WTC11 (cell line): ENCODE data around the gene TRIM22. TPM values are rescaled to one million over a fixed set of nuclear protein-coding genes. Genes with fewer than 3 reads are reported as not detected.

Experiments used
- ATAC-seq: fragments of 200-7000 bp; cut with Tn5 transposase; 2 replicates; pipeline ENCODE4 v1.10.0; 2021; ENCODE audit warnings: mild to moderate bottlenecking, moderate library complexity
- CTCF ChIA-PET: fragments of 300-600 bp; sonication (Branson Sonifier 250); formaldehyde crosslinking; loops from one replicate; lab custom pipeline; 2021; ENCODE audit warnings: antibody characterized with exemption; lab: Charles Lee
- POLR2A ChIA-PET: fragments of 350-600 bp; sonication (Branson Sonifier 250); formaldehyde crosslinking; loops from one replicate; lab custom pipeline; 2021; ENCODE audit warnings: antibody characterized with exemption; lab: Charles Lee
- DNase-seq: peaks from one replicate; pipeline ENCODE4 v3.0.0; 2021; ENCODE audit warnings: low spot score
- H3K27ac Mint-ChIP-seq: 2 replicates; pipeline ENCODE4 v1.8.0; 2021; ENCODE audit warnings: mixed read lengths
- H3K27me3 Mint-ChIP-seq: 2 replicates; pipeline ENCODE4 v1.8.0; 2021; ENCODE audit warnings: low read depth, mild to moderate bottlenecking, moderate library complexity, mixed read lengths
- H3K36me3 Mint-ChIP-seq: 2 replicates; pipeline ENCODE4 v1.8.0; 2021; ENCODE audit warnings: mixed read lengths
- H3K4me1 Mint-ChIP-seq: 2 replicates; pipeline ENCODE4 v1.8.0; 2022; ENCODE audit warnings: mixed read lengths
- H3K4me3 Mint-ChIP-seq: 2 replicates; pipeline ENCODE4 v1.8.0; 2021; ENCODE audit warnings: mild to moderate bottlenecking, moderate library complexity, mixed read lengths
- H3K9me3 Mint-ChIP-seq: 2 replicates; pipeline ENCODE4 v1.8.0; 2021; ENCODE audit warnings: mixed read lengths
- CREM ChIP-seq: sonication (generic); formaldehyde crosslinking; IDR thresholded peaks from 2 replicates; pipeline ENCODE4 v1.8.1; 2022; ENCODE audit warnings: mild to moderate bottlenecking, missing genetic modification reagents, moderate library complexity
- EMX1 ChIP-seq: fragments of 250-450 bp; sonication (Bioruptor Pico); IDR thresholded peaks from 2 replicates; pipeline ENCODE4 v1.8.0; 2021; ENCODE audit warnings: mild to moderate bottlenecking
- FOXJ3 ChIP-seq: sonication (generic); formaldehyde crosslinking; IDR thresholded peaks from 2 replicates; pipeline ENCODE4 v1.9.0; 2021; ENCODE audit warnings: missing genetic modification reagents, mild to moderate bottlenecking, borderline replicate concordance
- HMGA2 ChIP-seq: fragments of 250-450 bp; sonication (Bioruptor Pico); IDR thresholded peaks from 2 replicates; pipeline ENCODE4 v1.4.0; 2021; ENCODE audit warnings: mild to moderate bottlenecking, moderate library complexity
- NFE2L1 ChIP-seq: sonication (generic); formaldehyde crosslinking; IDR thresholded peaks from 2 replicates; pipeline ENCODE4 v1.8.1; 2023; ENCODE audit warnings: missing genetic modification reagents
- NR2C2 ChIP-seq: sonication (generic); formaldehyde crosslinking; IDR thresholded peaks from 2 replicates; pipeline ENCODE4 v1.8.0; 2022; ENCODE audit warnings: mild to moderate bottlenecking, missing genetic modification reagents
- RORB ChIP-seq: fragments of 250-450 bp; sonication (Bioruptor Pico); IDR thresholded peaks from 2 replicates; pipeline ENCODE4 v1.9.0; 2021; ENCODE audit warnings: mild to moderate bottlenecking
- SMAD3 ChIP-seq: sonication (generic); formaldehyde crosslinking; IDR thresholded peaks from 2 replicates; pipeline ENCODE4 v1.8.0; 2022; ENCODE audit warnings: missing genetic modification reagents, mild to moderate bottlenecking, borderline replicate concordance
- SMAD4 ChIP-seq: sonication (generic); formaldehyde crosslinking; IDR thresholded peaks from 2 replicates; pipeline ENCODE4 v1.8.0; 2022; ENCODE audit warnings: mild to moderate bottlenecking, missing genetic modification reagents
- SOX15 ChIP-seq: fragments of 250-450 bp; sonication (Bioruptor Pico); IDR thresholded peaks from 2 replicates; pipeline ENCODE4 v1.9.0; 2021; ENCODE audit warnings: mild to moderate bottlenecking
- TCF7 ChIP-seq: sonication (generic); formaldehyde crosslinking; IDR thresholded peaks from 2 replicates; pipeline ENCODE4 v1.8.0; 2022; ENCODE audit warnings: mild to moderate bottlenecking, low read depth, missing genetic modification reagents, moderate library complexity
- TEAD1 ChIP-seq: sonication (generic); formaldehyde crosslinking; IDR thresholded peaks from 2 replicates; pipeline ENCODE4 v1.8.0; 2022; ENCODE audit warnings: mild to moderate bottlenecking, missing genetic modification reagents
- TEAD4 ChIP-seq: sonication (generic); formaldehyde crosslinking; IDR thresholded peaks from 2 replicates; pipeline ENCODE4 v1.8.0; 2022; ENCODE audit warnings: mild to moderate bottlenecking, missing genetic modification reagents
- ZBTB21 ChIP-seq: sonication (generic); formaldehyde crosslinking; IDR thresholded peaks from 2 replicates; pipeline ENCODE4 v1.8.1; 2023; ENCODE audit warnings: mild to moderate bottlenecking, missing genetic modification reagents, borderline replicate concordance
- ZNF232 ChIP-seq: sonication (generic); formaldehyde crosslinking; IDR thresholded peaks from 2 replicates; pipeline ENCODE4 v1.8.0; 2022; ENCODE audit warnings: mild to moderate bottlenecking, missing genetic modification reagents
- ZNF671 ChIP-seq: fragments of 250-450 bp; sonication (Bioruptor Pico); IDR thresholded peaks from 2 replicates; pipeline ENCODE4 v1.8.0; 2021; ENCODE audit warnings: mild to moderate bottlenecking
- total RNA-seq: library from RNA; stranded (reverse); gene quantifications from 3 replicates; pipeline ENCODE4 v1.2.3, GENCODE V29; 2021
- TF ChIP-seq, protein P1 (sequence below): sonication (generic); formaldehyde crosslinking; IDR thresholded peaks from 2 replicates; pipeline ENCODE4 v1.8.1; 2023; ENCODE audit warnings: mild to moderate bottlenecking, missing genetic modification reagents, moderate library complexity
- TF ChIP-seq, protein P2 (sequence below): fragments of 200-600 bp; IDR thresholded peaks from 2 replicates; pipeline ENCODE4 v1.8.0; 2022; ENCODE audit warnings: antibody characterized with exemption
- TF ChIP-seq, protein P3 (sequence below): fragments of 250-450 bp; sonication (Bioruptor Pico); conservative IDR thresholded peaks from 2 replicates; pipeline ENCODE4 v1.9.0; 2021; ENCODE audit warnings: mild to moderate bottlenecking
- TF ChIP-seq, protein P4 (sequence below): sonication (generic); formaldehyde crosslinking; conservative IDR thresholded peaks from 2 replicates; pipeline ENCODE4 v1.8.1; 2022; ENCODE audit warnings: mild to moderate bottlenecking, missing genetic modification reagents
- TF ChIP-seq, protein P5 (sequence below): sonication (generic); formaldehyde crosslinking; IDR thresholded peaks from 2 replicates; pipeline ENCODE4 v1.8.1; 2023; ENCODE audit warnings: mild to moderate bottlenecking, missing genetic modification reagents, borderline replicate concordance
- TF ChIP-seq, protein P6 (sequence below): sonication (generic); formaldehyde crosslinking; IDR thresholded peaks from 2 replicates; pipeline ENCODE4 v1.8.1; 2022; ENCODE audit warnings: low read depth, missing genetic modification reagents, borderline replicate concordance
- TF ChIP-seq, protein P7 (sequence below): sonication (generic); formaldehyde crosslinking; IDR thresholded peaks from 2 replicates; pipeline ENCODE4 v1.8.0; 2023; ENCODE audit warnings: missing genetic modification reagents
- TF ChIP-seq, protein P8 (sequence below): sonication (generic); formaldehyde crosslinking; IDR thresholded peaks from 2 replicates; pipeline ENCODE4 v1.8.1; 2022; ENCODE audit warnings: missing genetic modification reagents, borderline replicate concordance

TRIM22 gene
- total RNA-seq, 1 experiment from 2014 or later, result 78.9 TPM

DNA sequence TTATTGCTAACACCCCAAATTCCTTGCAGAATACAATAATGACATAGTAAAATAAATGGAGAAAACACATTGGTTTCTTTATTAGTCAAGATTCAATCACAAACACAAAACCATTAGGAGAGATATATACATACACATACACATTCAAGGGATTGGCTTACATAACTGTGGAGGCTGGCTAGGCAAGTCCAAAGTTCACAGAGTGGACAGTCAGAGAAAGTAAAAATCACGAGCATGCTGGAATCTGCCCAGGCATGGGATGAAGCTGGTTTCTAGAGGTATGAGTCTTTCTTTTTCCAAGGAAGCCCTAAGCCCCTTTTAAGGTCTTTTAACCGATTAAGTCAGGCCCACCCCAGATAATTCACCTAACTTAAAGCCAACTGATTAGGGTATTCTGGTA lies 33.0 kb downstream of the TRIM22 start:
- Mint-ChIP-seq H3K27ac (no peak overlapping the region), H3K9me3 (peaks cover 16% of the 10 kb centered on the region), H3K36me3 (no peaks in the 10 kb centered on the region; the same call in 1 of the 2 replicates), H3K27me3 (no peaks in the 10 kb centered on the region; the same call in 1 of the 2 replicates), H3K4me1 (no peaks in the 10 kb centered on the region), H3K4me3 (no peak overlapping the region)
- POLR2A ChIA-PET, result no interaction called here
- DNase-seq (no peak), ATAC-seq (no peak)
- TF ChIP-seq TCF7, result no peak
- TF ChIP-seq EMX1 (CRISPR knock-in tag), result no peak
- no peak for TF ChIP-seq NFE2L1 (CRISPR knock-in tag)
- TF ChIP-seq TEAD4, result no peak
- TF ChIP-seq ZBTB21, result no peak
- no peak for TF ChIP-seq HMGA2 (CRISPR knock-in tag)
- TF ChIP-seq, protein P1, sequence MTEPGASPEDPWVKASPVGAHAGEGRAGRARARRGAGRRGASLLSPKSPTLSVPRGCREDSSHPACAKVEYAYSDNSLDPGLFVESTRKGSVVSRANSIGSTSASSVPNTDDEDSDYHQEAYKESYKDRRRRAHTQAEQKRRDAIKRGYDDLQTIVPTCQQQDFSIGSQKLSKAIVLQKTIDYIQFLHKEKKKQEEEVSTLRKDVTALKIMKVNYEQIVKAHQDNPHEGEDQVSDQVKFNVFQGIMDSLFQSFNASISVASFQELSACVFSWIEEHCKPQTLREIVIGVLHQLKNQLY, result no peak
- no peak for TF ChIP-seq CREM (CRISPR knock-in tag)
- CTCF ChIA-PET, result no interaction called here

DNA sequence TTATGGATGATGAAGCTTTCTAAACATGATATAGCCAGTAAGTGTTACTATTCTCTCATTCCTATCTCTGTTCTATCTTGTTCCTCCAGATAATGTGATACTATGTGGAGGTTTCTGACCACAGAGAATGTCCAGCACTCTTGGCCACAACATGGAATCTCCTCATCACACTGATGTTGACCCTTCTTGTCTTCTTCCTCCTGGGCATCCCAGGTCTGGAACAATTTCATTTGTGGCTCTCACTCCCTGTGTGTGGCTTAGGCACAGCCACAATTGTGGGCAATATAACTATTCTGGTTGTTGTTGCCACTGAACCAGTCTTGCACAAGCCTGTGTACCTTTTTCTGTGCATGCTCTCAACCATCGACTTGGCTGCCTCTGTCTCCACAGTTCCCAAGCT lies 36.8 kb downstream of the TRIM22 start:
- ATAC-seq (no peak), DNase-seq (no peak)
- Mint-ChIP-seq H3K4me1 (no peaks in the 10 kb centered on the region), H3K27me3 (no peaks in the 10 kb centered on the region; the same call in 1 of the 2 replicates), H3K4me3 (no peak overlapping the region), H3K9me3 (no peaks in the 10 kb centered on the region), H3K36me3 (no peaks in the 10 kb centered on the region), H3K27ac (no peak overlapping the region)
- ChIA-PET CTCF (interaction anchor here (0.5 kb wide), 1 partner anchor 134 kb away, joined by 4 read pairs; no protein-coding TSS in a partner anchor), POLR2A (no interaction called here)
- TF ChIP-seq SMAD3 (CRISPR knock-in tag), result no peak
- TF ChIP-seq ZNF671 (CRISPR knock-in tag), result no peak
- no peak for TF ChIP-seq TEAD1 (CRISPR knock-in tag)
- TF ChIP-seq FOXJ3 (CRISPR knock-in tag), result no peak
- TF ChIP-seq, protein P2, sequence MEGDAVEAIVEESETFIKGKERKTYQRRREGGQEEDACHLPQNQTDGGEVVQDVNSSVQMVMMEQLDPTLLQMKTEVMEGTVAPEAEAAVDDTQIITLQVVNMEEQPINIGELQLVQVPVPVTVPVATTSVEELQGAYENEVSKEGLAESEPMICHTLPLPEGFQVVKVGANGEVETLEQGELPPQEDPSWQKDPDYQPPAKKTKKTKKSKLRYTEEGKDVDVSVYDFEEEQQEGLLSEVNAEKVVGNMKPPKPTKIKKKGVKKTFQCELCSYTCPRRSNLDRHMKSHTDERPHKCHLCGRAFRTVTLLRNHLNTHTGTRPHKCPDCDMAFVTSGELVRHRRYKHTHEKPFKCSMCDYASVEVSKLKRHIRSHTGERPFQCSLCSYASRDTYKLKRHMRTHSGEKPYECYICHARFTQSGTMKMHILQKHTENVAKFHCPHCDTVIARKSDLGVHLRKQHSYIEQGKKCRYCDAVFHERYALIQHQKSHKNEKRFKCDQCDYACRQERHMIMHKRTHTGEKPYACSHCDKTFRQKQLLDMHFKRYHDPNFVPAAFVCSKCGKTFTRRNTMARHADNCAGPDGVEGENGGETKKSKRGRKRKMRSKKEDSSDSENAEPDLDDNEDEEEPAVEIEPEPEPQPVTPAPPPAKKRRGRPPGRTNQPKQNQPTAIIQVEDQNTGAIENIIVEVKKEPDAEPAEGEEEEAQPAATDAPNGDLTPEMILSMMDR, result no peak
- TF ChIP-seq, protein P3, sequence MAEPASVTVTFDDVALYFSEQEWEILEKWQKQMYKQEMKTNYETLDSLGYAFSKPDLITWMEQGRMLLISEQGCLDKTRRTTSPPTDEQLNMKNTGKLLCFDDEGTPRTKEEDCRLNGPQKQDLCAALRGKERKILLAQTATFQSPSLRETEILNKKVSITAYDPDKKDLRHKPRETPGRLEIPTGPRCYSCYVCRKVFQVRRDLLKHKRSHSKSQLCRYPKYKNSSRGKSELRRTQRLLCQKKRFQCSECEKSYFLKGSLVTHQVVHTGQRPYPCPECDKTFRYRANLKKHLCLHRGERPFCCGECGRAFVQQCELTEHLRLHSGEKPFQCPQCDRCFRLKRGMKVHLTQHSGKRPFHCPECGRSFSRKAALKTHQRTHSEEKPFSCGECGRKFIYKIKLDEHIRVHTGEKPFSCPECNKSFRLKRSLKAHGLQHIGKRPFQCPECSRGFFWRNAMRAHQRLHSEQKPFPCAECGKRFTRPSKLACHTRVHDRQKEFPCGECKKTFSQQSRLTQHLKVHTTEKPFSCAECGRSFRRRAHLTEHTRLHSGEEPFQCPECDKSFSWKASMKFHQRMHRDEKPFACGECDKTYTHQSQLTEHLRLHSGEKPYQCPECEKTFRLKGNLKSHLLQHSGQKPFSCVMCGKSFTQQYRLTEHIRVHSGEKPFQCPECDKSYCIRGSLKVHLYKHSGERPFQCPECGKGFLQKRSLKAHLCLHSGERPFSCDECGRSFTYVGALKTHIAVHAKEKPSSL (CRISPR knock-in tag), result no peak
- TF ChIP-seq, protein P4, sequence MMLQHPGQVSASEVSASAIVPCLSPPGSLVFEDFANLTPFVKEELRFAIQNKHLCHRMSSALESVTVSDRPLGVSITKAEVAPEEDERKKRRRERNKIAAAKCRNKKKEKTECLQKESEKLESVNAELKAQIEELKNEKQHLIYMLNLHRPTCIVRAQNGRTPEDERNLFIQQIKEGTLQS (CRISPR knock-in tag), result no peak
- TF ChIP-seq, protein P5, sequence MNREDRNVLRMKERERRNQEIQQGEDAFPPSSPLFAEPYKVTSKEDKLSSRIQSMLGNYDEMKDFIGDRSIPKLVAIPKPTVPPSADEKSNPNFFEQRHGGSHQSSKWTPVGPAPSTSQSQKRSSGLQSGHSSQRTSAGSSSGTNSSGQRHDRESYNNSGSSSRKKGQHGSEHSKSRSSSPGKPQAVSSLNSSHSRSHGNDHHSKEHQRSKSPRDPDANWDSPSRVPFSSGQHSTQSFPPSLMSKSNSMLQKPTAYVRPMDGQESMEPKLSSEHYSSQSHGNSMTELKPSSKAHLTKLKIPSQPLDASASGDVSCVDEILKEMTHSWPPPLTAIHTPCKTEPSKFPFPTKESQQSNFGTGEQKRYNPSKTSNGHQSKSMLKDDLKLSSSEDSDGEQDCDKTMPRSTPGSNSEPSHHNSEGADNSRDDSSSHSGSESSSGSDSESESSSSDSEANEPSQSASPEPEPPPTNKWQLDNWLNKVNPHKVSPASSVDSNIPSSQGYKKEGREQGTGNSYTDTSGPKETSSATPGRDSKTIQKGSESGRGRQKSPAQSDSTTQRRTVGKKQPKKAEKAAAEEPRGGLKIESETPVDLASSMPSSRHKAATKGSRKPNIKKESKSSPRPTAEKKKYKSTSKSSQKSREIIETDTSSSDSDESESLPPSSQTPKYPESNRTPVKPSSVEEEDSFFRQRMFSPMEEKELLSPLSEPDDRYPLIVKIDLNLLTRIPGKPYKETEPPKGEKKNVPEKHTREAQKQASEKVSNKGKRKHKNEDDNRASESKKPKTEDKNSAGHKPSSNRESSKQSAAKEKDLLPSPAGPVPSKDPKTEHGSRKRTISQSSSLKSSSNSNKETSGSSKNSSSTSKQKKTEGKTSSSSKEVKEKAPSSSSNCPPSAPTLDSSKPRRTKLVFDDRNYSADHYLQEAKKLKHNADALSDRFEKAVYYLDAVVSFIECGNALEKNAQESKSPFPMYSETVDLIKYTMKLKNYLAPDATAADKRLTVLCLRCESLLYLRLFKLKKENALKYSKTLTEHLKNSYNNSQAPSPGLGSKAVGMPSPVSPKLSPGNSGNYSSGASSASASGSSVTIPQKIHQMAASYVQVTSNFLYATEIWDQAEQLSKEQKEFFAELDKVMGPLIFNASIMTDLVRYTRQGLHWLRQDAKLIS (CRISPR knock-in tag), result no peak
- TF ChIP-seq, protein P6, sequence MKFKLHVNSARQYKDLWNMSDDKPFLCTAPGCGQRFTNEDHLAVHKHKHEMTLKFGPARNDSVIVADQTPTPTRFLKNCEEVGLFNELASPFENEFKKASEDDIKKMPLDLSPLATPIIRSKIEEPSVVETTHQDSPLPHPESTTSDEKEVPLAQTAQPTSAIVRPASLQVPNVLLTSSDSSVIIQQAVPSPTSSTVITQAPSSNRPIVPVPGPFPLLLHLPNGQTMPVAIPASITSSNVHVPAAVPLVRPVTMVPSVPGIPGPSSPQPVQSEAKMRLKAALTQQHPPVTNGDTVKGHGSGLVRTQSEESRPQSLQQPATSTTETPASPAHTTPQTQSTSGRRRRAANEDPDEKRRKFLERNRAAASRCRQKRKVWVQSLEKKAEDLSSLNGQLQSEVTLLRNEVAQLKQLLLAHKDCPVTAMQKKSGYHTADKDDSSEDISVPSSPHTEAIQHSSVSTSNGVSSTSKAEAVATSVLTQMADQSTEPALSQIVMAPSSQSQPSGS (CRISPR knock-in tag), result no peak
- TF ChIP-seq, protein P7, sequence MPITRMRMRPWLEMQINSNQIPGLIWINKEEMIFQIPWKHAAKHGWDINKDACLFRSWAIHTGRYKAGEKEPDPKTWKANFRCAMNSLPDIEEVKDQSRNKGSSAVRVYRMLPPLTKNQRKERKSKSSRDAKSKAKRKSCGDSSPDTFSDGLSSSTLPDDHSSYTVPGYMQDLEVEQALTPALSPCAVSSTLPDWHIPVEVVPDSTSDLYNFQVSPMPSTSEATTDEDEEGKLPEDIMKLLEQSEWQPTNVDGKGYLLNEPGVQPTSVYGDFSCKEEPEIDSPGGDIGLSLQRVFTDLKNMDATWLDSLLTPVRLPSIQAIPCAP (CRISPR knock-in tag), result no peak
- TF ChIP-seq TEAD4, result no peak
- no peak for TF ChIP-seq SMAD4 (CRISPR knock-in tag)
- no peak for TF ChIP-seq SOX15 (CRISPR knock-in tag)
- no peak for TF ChIP-seq NR2C2 (CRISPR knock-in tag)
- TF ChIP-seq RORB (CRISPR knock-in tag), result no peak
- TF ChIP-seq, protein P8, sequence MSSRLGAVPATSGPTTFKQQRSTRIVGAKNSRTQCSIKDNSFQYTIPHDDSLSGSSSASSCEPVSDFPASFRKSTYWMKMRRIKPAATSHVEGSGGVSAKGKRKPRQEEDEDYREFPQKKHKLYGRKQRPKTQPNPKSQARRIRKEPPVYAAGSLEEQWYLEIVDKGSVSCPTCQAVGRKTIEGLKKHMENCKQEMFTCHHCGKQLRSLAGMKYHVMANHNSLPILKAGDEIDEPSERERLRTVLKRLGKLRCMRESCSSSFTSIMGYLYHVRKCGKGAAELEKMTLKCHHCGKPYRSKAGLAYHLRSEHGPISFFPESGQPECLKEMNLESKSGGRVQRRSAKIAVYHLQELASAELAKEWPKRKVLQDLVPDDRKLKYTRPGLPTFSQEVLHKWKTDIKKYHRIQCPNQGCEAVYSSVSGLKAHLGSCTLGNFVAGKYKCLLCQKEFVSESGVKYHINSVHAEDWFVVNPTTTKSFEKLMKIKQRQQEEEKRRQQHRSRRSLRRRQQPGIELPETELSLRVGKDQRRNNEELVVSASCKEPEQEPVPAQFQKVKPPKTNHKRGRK (CRISPR knock-in tag), result no peak
- TF ChIP-seq ZNF232 (CRISPR knock-in tag), result no peak
